ENCODE results near the gene SNRNP200.

The SNRNP200 gene

GRCh38 chr2:96248624-96249023 lies 56.7 kb downstream of the SNRNP200 start:
- no peak for DNase-seq

- DNase-seq = no peak
Measured at GRCh38 chr2:96247896-96248295, 57.5 kb downstream of the SNRNP200 start.

- no peak for DNase-seq
Measured at GRCh38 chr2:96247009-96247408, 58.3 kb downstream of the SNRNP200 start.

- no peak for DNase-seq
Measured at GRCh38 chr2:96245609-96246390, 59.5 kb downstream of the SNRNP200 start.

- no peak for DNase-seq
Measured at GRCh38 chr2:96243843-96244242, 61.5 kb downstream of the SNRNP200 start.

- no peak for DNase-seq
Measured at GRCh38 chr2:96241900-96242611, 63.3 kb downstream of the SNRNP200 start.

GRCh38 chr2:96241227-96241626 lies 64.1 kb downstream of the SNRNP200 start:
- DNase-seq = no peak

- DNase-seq = no peak
Measured at GRCh38 chr2:96240341-96241038, 64.9 kb downstream of the SNRNP200 start.

GRCh38 chr2:96239745-96240264 lies 65.5 kb downstream of the SNRNP200 start:
- no peak for DNase-seq

- DNase-seq = no peak
Measured at GRCh38 chr2:96239091-96239490, 66.3 kb downstream of the SNRNP200 start.

- DNase-seq = no peak
Measured at GRCh38 chr2:96238266-96238665, 67.1 kb downstream of the SNRNP200 start.

- DNase-seq = no peak
Measured at GRCh38 chr2:96236882-96237281, 68.5 kb downstream of the SNRNP200 start.

GRCh38 chr2:96233880-96234316 lies 71.4 kb downstream of the SNRNP200 start:
- DNase-seq = no peak

GRCh38 chr2:96233436-96233835 lies 71.9 kb downstream of the SNRNP200 start:
- no peak for DNase-seq

GRCh38 chr2:96231316-96231715 lies 74.0 kb downstream of the SNRNP200 start:
- DNase-seq = no peak

- DNase-seq = no peak
Measured at GRCh38 chr2:96225016-96225533, 80.3 kb downstream of the SNRNP200 start.
